HepG2 (cell line): ENCODE data around the gene SEC62. TPM values are rescaled to one million over a fixed set of nuclear protein-coding genes. Genes with fewer than 3 reads are reported as not detected.

Source experiments
- BATF2 ChIP-seq: sonication (generic); formaldehyde crosslinking; IDR thresholded peaks from 2 replicates; pipeline ENCODE4 v1.8.0; 2022; ENCODE audit warnings: mild to moderate bottlenecking, missing genetic modification reagents, moderate library complexity
- EED ChIP-seq: sonication (generic); formaldehyde crosslinking; IDR thresholded peaks from 2 replicates; pipeline ENCODE4 v1.5.0; 2020; ENCODE audit warnings: mild to moderate bottlenecking, missing genetic modification reagents
- GMEB1 ChIP-seq: sonication (generic); formaldehyde crosslinking; IDR thresholded peaks from 2 replicates; pipeline ENCODE4 v1.5.1; 2020; ENCODE audit warnings: missing genetic modification reagents, mild to moderate bottlenecking, borderline replicate concordance
- GRHL1 ChIP-seq: sonication (generic); formaldehyde crosslinking; conservative IDR thresholded peaks from 2 replicates; pipeline ENCODE4 v1.8.0; 2022; ENCODE audit warnings: missing genetic modification reagents
- HNF1A ChIP-seq, 2 experiments: sonication (generic) in 1 of 2; formaldehyde crosslinking in 1 of 2; IDR thresholded peaks; 2 replicates each; pipeline versions ENCODE4 v1.4.0 to v1.6.1; 2016 to 2020; ENCODE audit warnings: borderline replicate concordance in 1 of 2, low read depth in 1 of 2, mild to moderate bottlenecking in 1 of 2, missing genetic modification reagents in 1 of 2
- HOXD1 ChIP-seq: sonication (generic); formaldehyde crosslinking; IDR thresholded peaks from 2 replicates; pipeline ENCODE4 v1.5.0; 2020; ENCODE audit warnings: missing genetic modification reagents
- ISX ChIP-seq: sonication (generic); formaldehyde crosslinking; conservative IDR thresholded peaks from 2 replicates; pipeline ENCODE4 v1.5.0; 2020; ENCODE audit warnings: missing genetic modification reagents
- MIER2 ChIP-seq: IDR thresholded peaks from 2 replicates; pipeline ENCODE4 v1.6.1; 2016; ENCODE audit warnings: missing biosample characterization, missing genetic modification reagents
- POLR2A ChIP-seq, 2 experiments: IDR thresholded peaks; 2 replicates each; pipeline ENCODE4 v1.6.1; 2011; ENCODE audit warnings: low read depth in 2 of 2, low read length in 2 of 2, mild to moderate bottlenecking in 1 of 2, moderate library complexity in 1 of 2; ENCODE audit not compliant: insufficient read depth in 1 of 2
- RELA ChIP-seq: sonication (generic); formaldehyde crosslinking; IDR thresholded peaks from 2 replicates; pipeline ENCODE4 v1.4.0; 2020; ENCODE audit warnings: missing genetic modification reagents
- REXO4 ChIP-seq: sonication (generic); formaldehyde crosslinking; IDR thresholded peaks from 2 replicates; pipeline ENCODE4 v1.8.0; 2022; ENCODE audit warnings: missing genetic modification reagents, mild to moderate bottlenecking, borderline replicate concordance
- TP53 ChIP-seq: sonication (generic); formaldehyde crosslinking; conservative IDR thresholded peaks from 2 replicates; pipeline ENCODE4 v1.4.0; 2020; ENCODE audit warnings: missing genetic modification reagents
- ZKSCAN8 ChIP-seq: IDR thresholded peaks from 2 replicates; pipeline ENCODE4 v1.6.1; 2016; ENCODE audit warnings: borderline replicate concordance, missing genetic modification reagents, missing compliant biosample characterization
- ZNF142 ChIP-seq: sonication (generic); formaldehyde crosslinking; IDR thresholded peaks from 2 replicates; pipeline ENCODE4 v1.4.0; 2020; ENCODE audit warnings: missing genetic modification reagents
- ZNF616 ChIP-seq: sonication (generic); formaldehyde crosslinking; IDR thresholded peaks from 2 replicates; pipeline ENCODE4 v1.5.0; 2020; ENCODE audit warnings: low read depth, mild to moderate bottlenecking, missing genetic modification reagents
- polyA plus RNA-seq, 8 experiments: library from polyadenylated mRNA; depleted of rRNA in 3 of 8; stranded (reverse) in 7 of 8; unstranded in 1 of 8; fragments of >200 nt; fragmentation: Illumina TruSeq in 4 of 8; extraction: Trizol in 4 of 8; gene quantifications; 2 replicates each; pipeline versions ENCODE4 v1.2.1 to v1.2.3, GENCODE V29; 2011 to 2016; ENCODE audit warnings: low read depth in 4 of 8, missing spikeins in 1 of 8, mixed read lengths in 1 of 8; ENCODE audit not compliant: insufficient read depth in 1 of 8
- total RNA-seq, 5 experiments: library from RNA; depleted of rRNA; stranded (reverse); fragments of >200 nt; fragmentation: Illumina TruSeq; extraction: Trizol; gene quantifications; 2 replicates each; pipeline ENCODE4 v1.2.3, GENCODE V29; 2016; ENCODE audit warnings: low read depth in 1 of 5

SEC62 gene
- total and polyA plus RNA-seq, 2 of the 13 experiments (the other 11 are each of a cell fraction or from before 2014, with no cell fraction given), result 54.0 to 68.7 TPM

GRCh38 chr3:170003881-170004356 lies 37.3 kb downstream of the SEC62 start (continued):
- no peak for TF ChIP-seq HNF1A (IDR thresholded peaks at IDR 0.05; ENCODE audit: low read depth)
- peak; percentile 73; the same call in 1 of the 2 replicates for TF ChIP-seq HNF1A (CRISPR knock-in tag; IDR thresholded peaks at IDR 0.05; ENCODE audit: borderline replicate concordance)
- no peak for TF ChIP-seq GMEB1 (CRISPR knock-in tag)
- TF ChIP-seq MIER2 (CRISPR knock-in tag), result no peak
- TF ChIP-seq POLR2A (IDR thresholded peaks at IDR 0.05; ENCODE audit: insufficient read depth in 1 of 2, low read depth in 2 of 2, low read length in 2 of 2), result no peak
- no peak for TF ChIP-seq GRHL1 (CRISPR knock-in tag)
- TF ChIP-seq EED (CRISPR knock-in tag), result no peak
- TF ChIP-seq ZKSCAN8 (CRISPR knock-in tag), result peak; percentile 92; the same call in 1 of the 2 replicates
- no peak for TF ChIP-seq RELA (CRISPR knock-in tag)
- TF ChIP-seq HOXD1 (CRISPR knock-in tag), result 0 out of 2 replicates have a peak, but pooled peaks have one; percentile 47
- TF ChIP-seq REXO4 (CRISPR knock-in tag), result no peak
- TF ChIP-seq TP53 (CRISPR knock-in tag), result no peak
- no peak for TF ChIP-seq ZNF616 (CRISPR knock-in tag)
- no peak for TF ChIP-seq BATF2 (CRISPR knock-in tag)
- no peak for TF ChIP-seq ISX (CRISPR knock-in tag)
- TF ChIP-seq ZNF142, result no peak
